IMR-90 (cell line): Measurements from ENCODE around the gene MAK. TPM values are rescaled to one million over a fixed set of nuclear protein-coding genes. Genes with fewer than 3 reads are reported as not detected.

Experiments
- ATAC-seq: fragments of 200-7000 bp; cut with Tn5 transposase; 2 replicates; pipeline ENCODE4 v1.9.1; 2020; ENCODE audit warnings: low read depth, mild to moderate bottlenecking, moderate library complexity
- BruUV-seq: library from RNA; stranded (reverse); fragments of 400-500 nt; replicated peaks from 2 replicates; lab custom pipeline; 2021; lab: Mats Ljungman, UMichigan
- CTCF ChIA-PET: fragments of 300-600 bp; formaldehyde crosslinking; extraction: SDS; loops from one replicate; lab custom pipeline; 2021; ENCODE audit warnings: antibody characterized with exemption; lab: Yijun Ruan, JAX
- POLR2A ChIA-PET: fragments of 300-600 bp; sonication (Branson Sonifier 250); formaldehyde crosslinking; loops from one replicate; lab custom pipeline; 2022; ENCODE audit warnings: antibody characterized with exemption; ENCODE audit not compliant: unreplicated experiment; lab: Charles Lee
- DNase-seq: peaks from one replicate; pipeline ENCODE4 v3.0.0; 2013
- H2AFZ ChIP-seq: replicated peaks from 2 replicates; pipeline ENCODE3; 2013; ENCODE audit warnings: low read length, mild to moderate bottlenecking; ENCODE audit not compliant: poor library complexity
- H2AK5ac ChIP-seq: 2 replicates; pipeline ENCODE4 v1.6.1; 2013; ENCODE audit warnings: low read depth, low read length, inconsistent platforms
- H2AK9ac ChIP-seq: replicated peaks from 2 replicates; pipeline ENCODE3; 2013; ENCODE audit warnings: mild to moderate bottlenecking, low read depth, low read length, moderate library complexity; ENCODE audit not compliant: poor library complexity
- H2BK120ac ChIP-seq: 2 replicates; pipeline ENCODE4 v1.6.1; 2013; ENCODE audit warnings: low read depth, low read length, inconsistent platforms
- H2BK15ac ChIP-seq: 3 replicates; pipeline ENCODE4 v1.6.1; 2013; ENCODE audit warnings: low read depth, low read length, inconsistent platforms
- H2BK20ac ChIP-seq: 2 replicates; pipeline ENCODE4 v1.6.1; 2013; ENCODE audit warnings: low read depth, mild to moderate bottlenecking, inconsistent platforms, low read length, moderate library complexity
- H2BK5ac ChIP-seq: 2 replicates; pipeline ENCODE4 v1.6.1; 2013; ENCODE audit warnings: mild to moderate bottlenecking, low read depth, low read length, inconsistent platforms; ENCODE audit not compliant: poor library complexity, severe bottlenecking
- H3K14ac ChIP-seq: replicated peaks from 2 replicates; pipeline ENCODE4 v1.6.1; 2013; ENCODE audit warnings: low read depth, low read length, inconsistent platforms
- H3K18ac ChIP-seq: 2 replicates; pipeline ENCODE4 v1.6.1; 2013; ENCODE audit warnings: low read depth, low read length, control low read depth
- H3K23ac ChIP-seq: 2 replicates; pipeline ENCODE4 v1.6.1; 2013; ENCODE audit warnings: low read depth, low read length, inconsistent platforms
- H3K27ac ChIP-seq: 2 replicates; pipeline ENCODE4 v1.5.1; 2013; ENCODE audit warnings: mild to moderate bottlenecking, control low read depth, low read length; ENCODE audit not compliant: insufficient read depth
- H3K27me3 ChIP-seq: 2 replicates; pipeline ENCODE4 v1.6.1; 2013; ENCODE audit warnings: low read length; ENCODE audit not compliant: control insufficient read depth, insufficient read depth
- H3K36me3 ChIP-seq: 2 replicates; pipeline ENCODE4 v1.6.1; 2013; ENCODE audit warnings: low read length, mixed read lengths; ENCODE audit not compliant: control insufficient read depth, insufficient read depth
- H3K4ac ChIP-seq: 2 replicates; pipeline ENCODE4 v1.6.1; 2013; ENCODE audit warnings: low read depth, low read length, inconsistent platforms
- H3K4me1 ChIP-seq: 2 replicates; pipeline ENCODE4 v1.6.1; 2013; ENCODE audit warnings: low read length, mixed read lengths; ENCODE audit not compliant: control insufficient read depth, insufficient read depth
- H3K4me2 ChIP-seq: 2 replicates; pipeline ENCODE4 v1.6.1; 2013; ENCODE audit warnings: low read depth, mild to moderate bottlenecking, control low read depth, low read length, moderate library complexity
- H3K4me3 ChIP-seq: 2 replicates; pipeline ENCODE4 v1.5.1; 2013; ENCODE audit warnings: low read depth, mild to moderate bottlenecking, control low read depth, low read length, moderate library complexity; ENCODE audit not compliant: insufficient read depth
- H3K56ac ChIP-seq: 2 replicates; pipeline ENCODE4 v1.6.1; 2013; ENCODE audit warnings: low read length, inconsistent platforms; ENCODE audit not compliant: insufficient read depth; ENCODE audit errors: extremely low read depth
- H3K79me1 ChIP-seq, 2 experiments: 2 replicates each; pipeline ENCODE4 v1.6.1; 2013; ENCODE audit warnings: low read length in 2 of 2, inconsistent platforms in 1 of 2, low read depth in 1 of 2
- H3K9ac ChIP-seq: 2 replicates; pipeline ENCODE4 v1.6.1; 2013; ENCODE audit warnings: low read depth, low read length, control low read depth
- H3K9me1 ChIP-seq: 2 replicates; pipeline ENCODE4 v1.6.1; 2013; ENCODE audit warnings: low read length, inconsistent platforms; ENCODE audit not compliant: insufficient read depth
- H3K9me3 ChIP-seq: 2 replicates; pipeline ENCODE4 v1.6.1; 2013; ENCODE audit warnings: low read length; ENCODE audit not compliant: control insufficient read depth, insufficient read depth
- H4K20me1 ChIP-seq: 2 replicates; pipeline ENCODE4 v1.6.1; 2013; ENCODE audit warnings: low read length, inconsistent platforms; ENCODE audit not compliant: insufficient read depth
- H4K5ac ChIP-seq: 2 replicates; pipeline ENCODE4 v1.6.1; 2013; ENCODE audit warnings: mild to moderate bottlenecking, low read depth, low read length, control low read depth
- H4K8ac ChIP-seq, 2 experiments: 2 replicates each; pipeline ENCODE4 v1.6.1; 2013; ENCODE audit warnings: low read depth in 2 of 2, low read length in 2 of 2, control low read depth in 1 of 2, inconsistent platforms in 1 of 2
- H4K91ac ChIP-seq: 2 replicates; pipeline ENCODE4 v1.6.1; 2013; ENCODE audit warnings: low read depth, low read length, inconsistent platforms; ENCODE audit not compliant: insufficient read depth
- RCOR1 ChIP-seq: IDR thresholded peaks from 2 replicates; pipeline ENCODE4 v1.6.1; 2012; ENCODE audit warnings: mild to moderate bottlenecking, low read length, improper control_type of control experiment; ENCODE audit not compliant: insufficient replicate concordance
- WGBS, 2 experiments: methylation state at CpG; one replicate each; pipeline versions ENCODE4 v1.1.5 to v1.1.7; 2013; ENCODE audit warnings: missing lambda C conversion rate in 2 of 2; ENCODE audit not compliant: insufficient read length in 1 of 2; ENCODE audit errors: extremely low coverage in 2 of 2; 5-methylcytosine and 5-hydroxymethylcytosine counted together
- dilution Hi-C: fragments of 300-500 bp; cut with HindIII; formaldehyde crosslinking; loops from one replicate; pipeline ENCODE4 v1.14.3; 2018; ENCODE audit warnings: low sequenced_read_pairs; ENCODE audit not compliant: unreplicated experiment
- in situ Hi-C: fragments of 300-500 bp; cut with MboI; formaldehyde crosslinking; loops from 3 replicates; pipeline ENCODE4 v1.14.3; 2019; ENCODE audit warnings: low sequenced_read_pairs, inconsistent platforms, mixed read lengths
- intact Hi-C: fragments of 100-400 bp; cut with micrococcal nuclease; formaldehyde crosslinking; loops from 2 replicates; pipeline ENCODE4 v1.10.0; 2022
- polyA plus RNA-seq, 3 experiments: library from polyadenylated mRNA; depleted of rRNA; stranded (reverse); fragments of >200 nt; gene quantifications; 2 replicates each; pipeline ENCODE4 v1.2.3, GENCODE V29; 2012; ENCODE audit warnings: low replicate concordance in 1 of 3
- total RNA-seq: library from RNA; depleted of rRNA; stranded (reverse); fragments of >200 nt; gene quantifications from 2 replicates; pipeline ENCODE4 v1.2.3, GENCODE V29; 2012

MAK gene
- total and polyA plus RNA-seq, 2 of the 4 experiments (the other 2 are of a cell fraction), result not detected

- POLR2A ChIA-PET, result no interaction called here
- intact Hi-C loops, result no loop called here
Observed at GRCh38 chr6:10884245-10884972, 46.1 kb upstream of the MAK start.

More at GRCh38 chr6:10884245-10884972, 46.1 kb upstream of the MAK start:
- BruUV-seq, result no TSS peak
- Histone ChIP-seq H3K4me1 (no peaks in the 10 kb centered on the region), H3K79me1 (no peaks in the 10 kb centered on the region), H4K8ac (no peak overlapping the region), H3K36me3 (no peaks in the 10 kb centered on the region), H4K20me1 (no peaks in the 10 kb centered on the region), H2AFZ (no peak overlapping the region), H4K5ac (no peak overlapping the region), H3K4ac (no peak overlapping the region), H3K9me1 (no peaks in the 10 kb centered on the region), H3K4me3 (no peak overlapping the region), H2AK5ac (no peak overlapping the region), H3K9ac (no peak overlapping the region), H2BK15ac (no peak overlapping the region), H4K91ac (no peak overlapping the region), H3K9me3 (peaks cover 8% of the 10 kb centered on the region), H2BK20ac (no peak overlapping the region), H3K4me2 (no peak overlapping the region), H3K23ac (no peak overlapping the region), H3K27ac (no peak overlapping the region), H2AK9ac (no peak overlapping the region), H3K14ac (no peak overlapping the region), H3K18ac (no peak overlapping the region), H2BK120ac (no peak overlapping the region), H3K56ac (no peak overlapping the region), H3K27me3 (peaks cover 68% of the 10 kb centered on the region), H2BK5ac (no peak overlapping the region)
- 8% methylated on average over 2 of the region's 24 CpGs; no CpG with 5 or more reads in 1 of the 2 experiments for WGBS, 2 experiments
- TF ChIP-seq RCOR1, result no peak
- in situ Hi-C loops (no loop called here), dilution Hi-C loops (no loop called here)
- DNase-seq (no peak), ATAC-seq (no peak)
- CTCF ChIA-PET, result interaction anchor here (0.7 kb wide), 1 partner anchor 702 kb away, joined by 6 read pairs; no protein-coding TSS in a partner anchor
